Endometrium (tissue), 2 donors: ENCODE measurements around the gene IL27RA.

ENCODE experiments used
- FAIRE-seq: peaks from 2 replicates; lab custom pipeline; 2012; peaks lifted over from hg19 to GRCh38; lab: Jason Lieb, UNC
- donor health status: control.
- donor health status: control.

The IL27RA gene

DNA sequence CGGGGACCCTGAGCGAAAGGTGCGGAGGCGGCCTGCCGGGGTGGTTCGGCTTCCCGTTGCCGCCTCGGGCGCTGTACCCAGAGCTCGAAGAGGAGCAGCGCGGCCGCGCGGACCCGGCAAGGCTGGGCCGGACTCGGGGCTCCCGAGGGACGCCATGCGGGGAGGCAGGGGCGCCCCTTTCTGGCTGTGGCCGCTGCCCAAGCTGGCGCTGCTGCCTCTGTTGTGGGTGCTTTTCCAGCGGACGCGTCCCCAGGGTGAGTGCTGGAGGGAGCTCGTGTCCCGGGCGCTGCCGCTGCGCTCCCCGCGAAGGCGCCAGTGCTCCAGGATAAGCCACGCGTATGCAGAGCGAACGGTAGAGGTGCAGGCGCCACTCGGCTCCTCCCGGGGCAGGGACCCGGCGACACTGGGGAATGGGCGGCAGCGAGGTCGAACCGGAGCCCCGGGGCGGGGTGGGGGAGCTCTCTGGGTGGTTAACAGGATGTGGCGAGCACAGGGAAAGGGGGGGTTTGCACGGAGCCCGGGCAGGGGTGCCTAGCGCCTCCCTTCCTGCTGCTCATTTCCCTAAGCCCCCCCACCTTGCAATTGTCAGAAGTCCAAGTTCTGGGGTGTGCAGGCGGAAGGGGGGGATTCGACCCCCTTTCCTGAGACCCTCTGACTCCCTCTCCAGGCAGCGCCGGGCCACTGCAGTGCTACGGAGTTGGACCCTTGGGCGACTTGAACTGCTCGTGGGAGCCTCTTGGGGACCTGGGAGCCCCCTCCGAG lies at the start of gene IL27RA:
IL27RA (plus strand) TSS at position 44 of the 762 bp plus-strand sequence; CDS start at position 155, 111 bp downstream.
- no peak for FAIRE-seq

- FAIRE-seq: no peak
Observed at GRCh38 chr19:13981988-13982501, 49.5 kb upstream of the IL27RA start.

GRCh38 chr19:13982773-13983172 lies 48.8 kb upstream of the IL27RA start:
- FAIRE-seq: no peak

DNA sequence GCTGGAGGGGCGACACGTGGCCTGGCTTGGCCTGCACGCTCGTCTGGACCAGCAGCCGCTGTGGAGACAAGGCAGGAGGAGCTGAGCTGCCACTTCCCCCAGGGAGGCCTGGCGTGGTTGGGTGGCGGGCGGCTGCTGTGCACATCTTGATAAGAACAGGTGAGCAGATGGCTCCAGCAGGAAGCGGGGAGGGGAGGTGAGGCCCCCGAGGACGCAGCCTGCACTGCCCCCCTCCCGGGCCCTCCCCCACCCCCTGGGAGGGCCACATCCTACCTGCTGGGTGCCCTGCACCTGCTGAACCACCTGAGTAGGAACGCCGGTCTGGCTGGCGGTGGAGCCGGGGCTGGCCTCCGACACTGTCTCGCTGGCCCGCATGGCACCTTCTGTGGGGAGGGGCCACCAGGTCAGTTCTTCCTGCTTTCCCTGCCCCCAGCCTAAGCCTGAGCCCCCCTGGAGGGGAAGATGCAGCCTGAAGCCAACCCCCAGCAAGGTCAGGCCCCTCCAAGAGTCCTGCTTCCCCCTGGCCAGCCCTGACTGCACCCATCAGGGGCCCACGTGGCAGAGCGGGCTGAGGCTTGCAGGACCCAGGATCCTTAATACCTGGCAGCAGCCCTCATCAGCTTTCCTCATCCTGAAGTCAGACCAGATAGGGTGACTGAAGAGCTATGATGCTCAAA lies 48.2 kb upstream of the IL27RA start:
- no peak for FAIRE-seq

DNA sequence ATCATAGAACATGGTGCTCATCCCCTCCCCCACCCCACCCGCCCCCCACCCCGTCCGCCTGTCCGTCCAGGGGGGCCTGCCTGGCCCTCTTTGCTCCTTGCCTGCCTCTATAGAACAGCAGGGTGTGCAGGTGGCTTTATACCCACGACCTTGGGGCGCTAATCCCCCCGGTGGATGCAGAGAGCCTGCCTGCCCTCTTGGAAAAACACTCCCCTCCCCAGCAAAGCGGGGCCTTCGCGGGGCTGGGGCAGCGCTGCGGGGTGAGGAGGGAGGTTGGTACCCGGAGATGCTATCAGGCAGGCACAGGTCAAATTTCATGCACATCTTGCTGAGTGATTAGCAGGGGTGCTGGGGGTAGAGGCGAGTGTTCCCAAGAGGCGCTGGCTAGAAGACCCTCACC lies 47.4 kb upstream of the IL27RA start:
- FAIRE-seq: no peak

DNA sequence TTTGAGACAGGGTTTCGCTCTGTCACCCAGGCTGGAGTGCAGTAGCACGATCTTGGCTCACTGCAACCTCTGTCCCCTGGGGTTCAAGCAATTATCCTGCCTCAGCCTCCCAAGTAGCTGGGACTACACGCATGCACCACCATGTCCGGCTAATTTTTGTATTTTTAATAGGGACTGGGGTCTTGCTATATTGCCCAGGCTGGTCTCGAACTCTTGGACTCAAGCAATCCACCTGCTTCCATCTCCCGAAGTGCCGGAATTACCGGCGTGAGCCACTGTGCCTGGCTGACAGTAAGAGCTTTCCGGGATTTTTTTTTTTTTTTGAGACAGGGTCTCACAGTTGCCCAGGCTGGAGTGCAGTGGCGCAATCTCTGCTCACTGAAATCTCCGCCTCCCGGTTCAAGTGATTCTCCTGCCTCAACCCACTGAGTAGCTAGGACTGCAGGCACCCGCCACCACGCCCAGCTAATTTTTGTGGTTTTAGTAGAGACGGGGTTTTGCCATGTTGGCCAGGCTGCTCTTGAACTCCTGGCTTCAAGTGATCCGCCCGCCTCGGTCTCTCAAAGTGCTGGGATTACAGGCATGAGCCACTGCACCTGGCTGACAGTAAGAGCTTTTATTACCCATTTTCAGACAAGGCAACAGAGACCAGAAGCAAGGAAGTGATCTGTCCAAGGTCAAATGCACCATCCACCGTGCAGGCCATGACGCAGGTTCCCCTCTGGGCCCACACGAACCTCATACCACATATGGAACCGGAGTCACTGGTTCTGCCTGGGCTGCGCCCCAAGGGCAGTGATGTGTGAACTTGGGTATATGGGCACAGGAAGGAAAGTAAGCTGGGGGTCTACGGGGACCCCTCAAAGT lies 46.5 kb upstream of the IL27RA start:
- no peak for FAIRE-seq

- FAIRE-seq: no peak
Observed at GRCh38 chr19:13985771-13986347, 45.7 kb upstream of the IL27RA start.

GRCh38 chr19:13986348-13986904 lies 45.1 kb upstream of the IL27RA start:
- FAIRE-seq: no peak

GRCh38 chr19:13987101-13987890 lies 44.3 kb upstream of the IL27RA start:
- FAIRE-seq: no peak

DNA sequence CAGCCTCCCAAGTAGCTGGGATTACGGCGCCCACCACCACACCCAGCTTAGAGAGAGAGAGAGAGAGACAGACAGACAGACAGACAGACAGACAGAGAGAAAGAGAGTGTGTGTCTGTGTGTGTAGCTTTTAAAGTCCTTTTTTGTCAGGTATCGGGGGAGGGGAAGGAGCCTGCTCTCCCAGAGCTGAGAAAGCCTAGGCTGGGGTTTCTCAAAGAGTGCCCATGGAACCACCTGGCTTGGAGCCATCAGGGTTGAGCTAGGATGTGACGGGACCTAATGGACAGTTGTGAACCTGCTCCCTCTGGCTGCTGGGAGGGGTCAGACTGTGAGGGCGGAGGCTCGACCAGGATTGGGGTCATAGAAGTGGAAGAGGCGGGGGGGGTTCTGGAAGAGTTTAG lies 42.1 kb upstream of the IL27RA start:
- FAIRE-seq: no peak

DNA sequence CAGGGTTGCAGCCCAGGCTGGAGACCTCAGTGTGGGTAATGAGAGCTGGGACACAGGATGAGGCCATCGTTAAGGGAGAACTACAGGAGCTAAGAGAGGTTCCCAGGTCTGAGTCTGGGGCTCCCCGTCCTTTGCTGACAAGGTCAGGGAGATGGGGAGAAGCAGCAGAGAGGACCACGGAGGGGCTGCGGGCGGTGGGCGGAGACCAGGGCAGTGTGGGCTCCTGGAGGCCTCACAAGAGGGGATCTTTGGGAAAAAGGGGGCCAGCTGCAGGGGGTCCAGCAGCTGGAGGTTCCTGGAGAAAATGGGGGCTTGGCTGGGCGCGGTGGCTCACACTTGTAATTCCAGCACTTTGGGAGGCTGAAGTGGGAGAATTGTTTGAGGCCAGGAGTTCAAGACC lies 41.5 kb upstream of the IL27RA start:
- no peak for FAIRE-seq

DNA sequence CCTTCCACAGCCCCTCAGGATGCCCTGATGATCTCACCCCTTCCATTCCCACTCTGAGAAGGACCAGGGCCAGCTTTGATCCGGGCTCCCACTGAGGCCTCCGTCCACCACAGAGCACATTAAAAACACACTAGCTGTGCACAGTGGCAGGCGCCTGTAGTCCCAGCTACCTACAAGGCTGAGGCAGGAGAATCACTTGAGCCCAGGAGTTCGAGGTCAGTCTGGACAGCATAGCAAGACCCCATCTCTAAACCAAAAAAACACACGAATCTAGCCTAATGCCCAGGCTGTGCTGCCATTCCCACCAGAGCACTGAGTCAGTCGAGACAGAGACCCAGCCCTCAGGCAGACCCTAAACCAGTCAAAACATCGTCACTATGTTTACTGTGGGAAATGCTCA lies 39.5 kb upstream of the IL27RA start:
- no peak for FAIRE-seq

DNA sequence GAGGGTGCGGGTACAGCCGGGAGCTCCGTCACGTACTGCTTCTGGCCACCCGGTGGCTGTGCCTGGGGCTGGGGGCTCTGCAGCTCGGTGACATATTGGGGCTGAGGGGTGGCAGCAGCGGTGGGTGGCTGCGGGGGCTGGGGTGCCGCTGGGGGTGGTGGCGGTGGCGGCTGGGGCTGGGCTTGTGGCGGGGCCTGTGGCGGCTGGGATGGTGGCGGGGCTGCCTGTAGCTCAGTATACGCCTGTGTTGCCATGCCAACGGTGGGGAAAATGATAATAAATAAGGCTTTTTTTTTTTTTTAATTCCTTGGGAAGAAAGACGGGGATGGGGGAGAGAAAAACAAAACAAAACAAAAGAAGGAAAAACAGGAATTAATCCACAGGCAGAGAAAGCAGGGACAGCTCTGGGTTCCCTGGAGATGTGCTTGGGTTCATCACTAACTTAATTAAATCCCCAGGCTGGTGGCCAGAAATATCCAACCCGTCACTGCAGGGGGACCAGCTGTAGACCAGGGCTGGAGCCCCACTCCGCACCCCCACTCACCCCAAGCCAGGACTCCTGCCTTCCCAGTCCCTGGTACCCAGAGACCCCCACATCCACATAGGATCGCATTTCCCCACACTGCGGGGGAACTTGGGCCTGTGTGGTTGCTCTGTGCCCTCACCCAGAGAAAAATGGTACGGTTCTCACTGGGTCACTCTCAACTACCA lies 37.8 kb upstream of the IL27RA start:
- no peak for FAIRE-seq

DNA sequence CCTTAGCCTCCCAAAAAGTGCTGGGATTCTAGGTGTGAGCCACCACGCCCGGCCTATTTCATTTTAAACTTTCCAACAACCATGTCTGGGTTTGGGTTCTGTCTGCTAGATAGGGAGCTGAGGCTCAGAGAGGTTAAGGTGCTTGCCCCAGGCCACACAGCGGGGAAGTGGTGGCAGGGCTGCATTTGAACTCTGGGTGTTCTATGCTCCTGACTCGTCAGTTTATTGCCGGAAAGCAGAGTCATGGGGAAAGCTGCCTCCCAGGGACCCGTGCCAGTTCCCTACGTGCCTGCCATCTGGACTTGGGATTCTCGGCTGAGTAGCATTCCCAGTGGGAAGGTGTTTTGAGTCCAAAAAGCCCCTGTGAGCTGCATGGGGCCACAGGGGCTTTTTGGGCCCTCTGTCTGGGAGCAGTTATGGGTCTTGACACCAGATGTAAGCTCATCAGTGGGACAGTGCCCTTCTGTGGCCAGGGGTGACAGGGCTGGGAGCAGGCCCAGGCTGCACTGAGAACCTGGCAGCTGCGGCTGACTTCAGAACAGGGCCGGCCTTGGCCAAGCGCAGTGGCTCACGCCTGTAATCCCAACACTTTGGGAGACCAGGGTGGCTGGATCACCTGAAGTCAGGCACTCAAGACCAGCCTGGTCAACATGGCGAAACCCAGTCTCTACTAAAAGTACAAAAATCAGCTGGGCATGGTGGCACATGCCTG lies 36.4 kb upstream of the IL27RA start:
- no peak for FAIRE-seq

- FAIRE-seq: no peak
Observed at GRCh38 chr19:13995878-13996765, 35.4 kb upstream of the IL27RA start.

DNA sequence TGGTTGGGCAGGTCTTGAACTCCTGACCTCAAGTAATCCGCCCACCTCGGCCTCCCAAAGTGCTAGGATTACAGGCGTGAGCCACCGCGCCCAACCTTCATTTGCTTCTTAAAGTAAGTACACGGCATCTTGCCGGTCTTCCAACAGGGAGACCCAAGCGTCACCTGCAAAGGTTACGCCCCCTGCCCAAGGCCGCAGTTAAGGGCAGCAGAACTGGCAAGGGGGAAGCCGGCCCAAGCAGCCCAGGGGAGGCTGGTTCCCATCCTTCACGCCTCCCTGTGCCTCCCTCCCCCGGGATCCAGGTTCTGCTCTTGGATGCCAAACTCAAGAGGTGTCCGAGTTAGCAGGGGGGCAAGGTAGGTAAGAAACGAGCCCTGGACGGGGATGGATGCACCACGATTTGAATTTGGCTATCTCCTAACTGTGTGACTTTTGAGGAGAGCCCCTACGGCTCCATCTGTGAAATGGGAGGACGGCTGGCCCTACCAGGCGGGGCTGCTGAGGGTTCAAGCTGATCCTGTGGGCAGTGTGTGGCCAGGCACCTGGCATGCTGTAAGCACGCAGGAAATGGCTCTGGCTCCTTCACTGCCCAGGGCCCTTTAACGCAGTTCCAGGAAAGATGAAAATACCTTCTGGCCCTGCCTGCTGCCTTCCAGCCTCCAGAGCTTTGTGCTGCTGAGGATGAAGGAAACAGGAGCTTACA lies 34.5 kb upstream of the IL27RA start:
- no peak for FAIRE-seq

- FAIRE-seq: no peak
Observed at GRCh38 chr19:13997631-13997962, 34.0 kb upstream of the IL27RA start.

DNA sequence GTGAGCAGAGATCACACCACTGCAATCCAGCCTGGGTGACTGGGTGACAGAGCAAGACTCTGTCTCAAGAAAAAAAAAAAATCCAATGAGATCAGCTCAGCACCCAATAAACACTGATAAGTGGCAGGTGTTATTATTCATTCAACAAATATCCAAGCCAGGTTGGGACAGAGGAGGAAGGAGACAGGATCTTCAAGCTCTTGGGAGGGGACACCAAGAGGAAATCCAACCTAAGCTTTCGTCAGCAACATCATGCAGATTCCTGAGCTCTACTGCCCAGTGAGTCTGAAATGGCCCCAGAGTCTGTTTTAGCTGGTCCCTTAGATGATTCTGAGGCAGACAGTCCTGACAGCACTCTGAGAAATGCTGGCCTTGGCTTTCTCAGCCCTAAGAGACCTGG lies 33.1 kb upstream of the IL27RA start:
- FAIRE-seq: no peak
